ENCODE data around the gene TNFSF12. TPM values are rescaled to one million over a fixed set of nuclear protein-coding genes. Genes with fewer than 3 reads are reported as not detected.

Gene TNFSF12
- total RNA-seq, 2 donors from 2014 or later: 41.7 to 49.2 TPM

DNA sequence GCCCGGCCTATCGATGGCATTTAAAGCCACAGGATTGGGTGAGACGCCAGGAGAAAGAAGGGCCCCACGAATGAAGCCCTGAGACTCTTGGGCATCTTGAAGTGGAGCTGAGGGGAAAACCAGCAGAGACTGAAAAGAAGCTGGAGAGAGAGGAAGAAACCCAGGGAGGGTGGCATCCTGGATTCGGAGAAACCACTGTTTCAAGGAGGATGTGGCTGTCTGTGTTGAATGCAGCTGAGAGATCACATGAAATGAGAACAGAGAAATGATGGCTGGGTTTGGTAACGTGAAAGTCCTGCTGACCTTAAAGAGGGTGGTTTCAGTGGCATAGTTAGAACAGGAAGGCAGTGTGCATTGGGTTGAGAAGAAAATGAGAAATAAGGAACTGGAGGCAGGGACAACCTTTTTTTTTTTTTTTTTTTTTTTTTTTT lies 3.8 kb downstream of the TNFSF12 start:
- Mint-ChIP-seq H3K4me1 (peaks cover 64% of the 10 kb centered on the region), H3K36me3 (ENCODE audit: low read depth) (peaks cover 7% of the 10 kb centered on the region), H3K4me3 (peak overlapping the region; percentile 93), H3K27me3 (no peaks in the 10 kb centered on the region), H3K27ac (peak overlapping the region; percentile 94)
- ATAC-seq (peak; percentile 73), DNase-seq (peak in 1 of 3 donors; percentile 27)
- no peaks in the 10 kb centered on the region for H3K9me3 ChIP-seq (ENCODE audit: control insufficient read depth, low read length, poor library complexity, severe bottlenecking)

DNA sequence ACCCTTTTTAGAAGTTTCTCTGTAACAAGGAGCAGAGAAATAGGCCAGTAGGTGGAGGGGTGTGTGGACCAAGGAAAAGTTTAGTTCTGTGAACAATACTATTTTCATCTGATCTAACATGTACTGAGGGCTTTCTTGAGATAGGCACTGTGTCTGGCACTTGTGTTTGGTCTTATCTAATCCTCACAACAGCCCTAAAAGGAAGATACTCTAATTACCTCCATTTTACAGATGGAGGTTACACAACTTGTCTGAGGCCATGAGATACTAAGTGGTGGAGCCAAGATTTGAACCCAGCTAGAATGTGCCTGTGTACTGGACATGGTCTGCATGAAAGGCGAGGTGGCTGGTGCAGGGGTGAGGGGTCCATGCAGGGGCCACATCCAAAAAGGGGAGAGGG lies 4.5 kb downstream of the TNFSF12 start:
- H3K9me3 ChIP-seq (ENCODE audit: control insufficient read depth, low read length, poor library complexity, severe bottlenecking): no peaks in the 10 kb centered on the region
- ATAC-seq (no peak), DNase-seq (no peak)
- Mint-ChIP-seq H3K27me3 (no peaks in the 10 kb centered on the region), H3K27ac (peak overlapping the region; percentile 94), H3K4me1 (peaks cover 60% of the 10 kb centered on the region), H3K36me3 (ENCODE audit: low read depth) (peaks cover 7% of the 10 kb centered on the region), H3K4me3 (peak overlapping the region; percentile 93)

- H3K9me3 ChIP-seq (ENCODE audit: control insufficient read depth, low read length, poor library complexity, severe bottlenecking): no peaks in the 10 kb centered on the region
- Mint-ChIP-seq H3K27ac (peak overlapping the region; percentile 94), H3K4me1 (peaks cover 54% of the 10 kb centered on the region), H3K36me3 (ENCODE audit: low read depth) (peaks cover 5% of the 10 kb centered on the region), H3K4me3 (peak overlapping the region; percentile 12), H3K27me3 (no peaks in the 10 kb centered on the region)
- ATAC-seq (no peak), DNase-seq (no peak)
Measured at GRCh38 chr17:7555320-7555948, 6.6 kb downstream of the TNFSF12 start.

DNA sequence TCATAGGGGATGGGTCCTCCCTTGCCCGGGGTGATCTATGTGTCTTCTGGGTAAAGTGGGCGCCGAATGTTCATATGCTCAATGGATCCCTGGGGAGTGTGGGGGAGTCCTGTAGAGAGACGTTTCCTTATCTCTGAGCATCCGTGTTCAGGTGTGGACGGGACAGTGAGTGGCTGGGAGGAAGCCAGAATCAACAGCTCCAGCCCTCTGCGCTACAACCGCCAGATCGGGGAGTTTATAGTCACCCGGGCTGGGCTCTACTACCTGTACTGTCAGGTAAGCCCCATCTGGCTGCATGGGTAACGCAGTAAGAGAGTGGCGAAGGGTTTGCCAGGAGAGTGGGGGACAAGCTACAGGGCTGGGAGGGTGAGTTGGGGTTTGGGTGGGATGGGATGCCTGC lies 7.8 kb downstream of the TNFSF12 start:
- no peaks in the 10 kb centered on the region for H3K9me3 ChIP-seq (ENCODE audit: control insufficient read depth, low read length, poor library complexity, severe bottlenecking)
- H3K4me1 Mint-ChIP-seq: peaks cover 55% of the 10 kb centered on the region
- H3K36me3 Mint-ChIP-seq (ENCODE audit: low read depth): peaks cover 2% of the 10 kb centered on the region
- no peak overlapping the region for H3K4me3 Mint-ChIP-seq
- ATAC-seq (no peak), DNase-seq (no peak)
- H3K27ac Mint-ChIP-seq: no peak overlapping the region
- no peaks in the 10 kb centered on the region for H3K27me3 Mint-ChIP-seq

DNA sequence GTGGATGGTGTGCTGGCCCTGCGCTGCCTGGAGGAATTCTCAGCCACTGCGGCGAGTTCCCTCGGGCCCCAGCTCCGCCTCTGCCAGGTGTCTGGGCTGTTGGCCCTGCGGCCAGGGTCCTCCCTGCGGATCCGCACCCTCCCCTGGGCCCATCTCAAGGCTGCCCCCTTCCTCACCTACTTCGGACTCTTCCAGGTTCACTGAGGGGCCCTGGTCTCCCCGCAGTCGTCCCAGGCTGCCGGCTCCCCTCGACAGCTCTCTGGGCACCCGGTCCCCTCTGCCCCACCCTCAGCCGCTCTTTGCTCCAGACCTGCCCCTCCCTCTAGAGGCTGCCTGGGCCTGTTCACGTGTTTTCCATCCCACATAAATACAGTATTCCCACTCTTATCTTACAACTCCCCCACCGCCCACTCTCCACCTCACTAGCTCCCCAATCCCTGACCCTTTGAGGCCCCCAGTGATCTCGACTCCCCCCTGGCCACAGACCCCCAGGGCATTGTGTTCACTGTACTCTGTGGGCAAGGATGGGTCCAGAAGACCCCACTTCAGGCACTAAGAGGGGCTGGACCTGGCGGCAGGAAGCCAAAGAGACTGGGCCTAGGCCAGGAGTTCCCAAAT lies 8.4 kb downstream of the TNFSF12 start:
- peaks cover 2% of the 10 kb centered on the region for H3K36me3 Mint-ChIP-seq (ENCODE audit: low read depth)
- H3K4me1 Mint-ChIP-seq: peaks cover 52% of the 10 kb centered on the region
- no peaks in the 10 kb centered on the region for H3K27me3 Mint-ChIP-seq
- H3K27ac Mint-ChIP-seq: no peak overlapping the region
- DNase-seq (no peak), ATAC-seq (no peak)
- H3K9me3 ChIP-seq (ENCODE audit: control insufficient read depth, low read length, poor library complexity, severe bottlenecking): no peaks in the 10 kb centered on the region
- H3K4me3 Mint-ChIP-seq: no peak overlapping the region

- ATAC-seq: no peak
- Mint-ChIP-seq H3K4me3 (peak overlapping the region; percentile 53), H3K27ac (peak overlapping the region; percentile 47), H3K36me3 (ENCODE audit: low read depth) (no peaks in the 10 kb centered on the region), H3K27me3 (no peaks in the 10 kb centered on the region), H3K4me1 (peaks cover 52% of the 10 kb centered on the region)
- H3K9me3 ChIP-seq (ENCODE audit: control insufficient read depth, low read length, poor library complexity, severe bottlenecking): no peaks in the 10 kb centered on the region
- no peak for DNase-seq
Measured at GRCh38 chr17:7557775-7558543, 9.1 kb downstream of the TNFSF12 start.

GRCh38 chr17:7558544-7559319 lies 9.9 kb downstream of the TNFSF12 start, which contains the start of gene TNFSF13:
Gene TNFSF13, plus strand, starts transcription at chr17:7558750. Its CDS starts 290 bp downstream, at chr17:7559040.
- DNase-seq: no peak
- Mint-ChIP-seq H3K36me3 (ENCODE audit: low read depth) (no peaks in the 10 kb centered on the region), H3K4me1 (peaks cover 45% of the 10 kb centered on the region), H3K27ac (peak within 1 kb of the TSS; percentile 47), H3K27me3 (no peaks in the 10 kb centered on the region), H3K4me3 (peak within 1 kb of the TSS; percentile 53)
- no peaks in the 10 kb centered on the region for H3K9me3 ChIP-seq (ENCODE audit: control insufficient read depth, low read length, poor library complexity, severe bottlenecking)
- ATAC-seq: no peak

- Mint-ChIP-seq H3K4me1 (peaks cover 44% of the 10 kb centered on the region), H3K27ac (peak overlapping the region; percentile 95), H3K36me3 (ENCODE audit: low read depth) (no peaks in the 10 kb centered on the region), H3K4me3 (peak overlapping the region; percentile 19), H3K27me3 (no peaks in the 10 kb centered on the region)
- DNase-seq: no peak
- no peaks in the 10 kb centered on the region for H3K9me3 ChIP-seq (ENCODE audit: control insufficient read depth, low read length, poor library complexity, severe bottlenecking)
- no peak for ATAC-seq
Measured at GRCh38 chr17:7559320-7560171, 10.7 kb downstream of the TNFSF12 start.

- H3K27ac Mint-ChIP-seq: peak overlapping the region; percentile 95
Measured at GRCh38 chr17:7560172-7561027, 11.5 kb downstream of the TNFSF12 start.

DNA sequence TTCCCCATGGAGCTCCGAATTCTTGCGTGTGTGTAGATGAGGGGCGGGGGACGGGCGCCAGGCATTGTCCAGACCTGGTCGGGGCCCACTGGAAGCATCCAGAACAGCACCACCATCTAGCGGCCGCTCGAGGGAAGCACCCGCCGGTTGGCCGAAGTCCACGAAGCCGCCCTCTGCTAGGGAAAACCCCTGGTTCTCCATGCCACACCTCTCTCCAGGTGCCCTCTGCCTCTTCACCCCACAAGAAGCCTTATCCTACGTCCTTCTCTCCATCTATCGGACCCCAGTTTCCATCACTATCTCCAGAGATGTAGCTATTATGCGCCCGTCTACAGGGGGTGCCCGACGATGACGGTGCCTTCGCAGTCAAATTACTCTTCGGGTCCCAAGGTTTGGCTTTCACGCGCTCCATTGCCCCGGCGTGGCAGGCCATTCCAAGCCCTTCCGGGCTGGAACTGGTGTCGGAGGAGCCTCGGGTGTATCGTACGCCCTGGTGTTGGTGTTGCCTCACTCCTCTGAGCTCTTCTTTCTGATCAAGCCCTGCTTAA lies 12.2 kb downstream of the TNFSF12 start:
- Mint-ChIP-seq H3K27ac (peak overlapping the region; percentile 95), H3K4me1 (peaks cover 35% of the 10 kb centered on the region), H3K36me3 (ENCODE audit: low read depth) (no peaks in the 10 kb centered on the region), H3K4me3 (peak overlapping the region; percentile 97), H3K27me3 (no peaks in the 10 kb centered on the region)
- DNase-seq: peak; percentile 65 to 72 (median 67)
- H3K9me3 ChIP-seq (ENCODE audit: control insufficient read depth, low read length, poor library complexity, severe bottlenecking): no peaks in the 10 kb centered on the region
- peak; percentile 70 for ATAC-seq

More at GRCh38 chr17:7560172-7561027, 11.5 kb downstream of the TNFSF12 start:
- peak; percentile 36 for ATAC-seq
- peak in 1 of 3 donors; percentile 48 for DNase-seq
- peak overlapping the region; percentile 97 for H3K4me3 Mint-ChIP-seq
- H3K27me3 Mint-ChIP-seq: no peaks in the 10 kb centered on the region
- peaks cover 38% of the 10 kb centered on the region for H3K4me1 Mint-ChIP-seq
- no peaks in the 10 kb centered on the region for H3K9me3 ChIP-seq (ENCODE audit: control insufficient read depth, low read length, poor library complexity, severe bottlenecking)
- H3K36me3 Mint-ChIP-seq (ENCODE audit: low read depth): no peaks in the 10 kb centered on the region

DNA sequence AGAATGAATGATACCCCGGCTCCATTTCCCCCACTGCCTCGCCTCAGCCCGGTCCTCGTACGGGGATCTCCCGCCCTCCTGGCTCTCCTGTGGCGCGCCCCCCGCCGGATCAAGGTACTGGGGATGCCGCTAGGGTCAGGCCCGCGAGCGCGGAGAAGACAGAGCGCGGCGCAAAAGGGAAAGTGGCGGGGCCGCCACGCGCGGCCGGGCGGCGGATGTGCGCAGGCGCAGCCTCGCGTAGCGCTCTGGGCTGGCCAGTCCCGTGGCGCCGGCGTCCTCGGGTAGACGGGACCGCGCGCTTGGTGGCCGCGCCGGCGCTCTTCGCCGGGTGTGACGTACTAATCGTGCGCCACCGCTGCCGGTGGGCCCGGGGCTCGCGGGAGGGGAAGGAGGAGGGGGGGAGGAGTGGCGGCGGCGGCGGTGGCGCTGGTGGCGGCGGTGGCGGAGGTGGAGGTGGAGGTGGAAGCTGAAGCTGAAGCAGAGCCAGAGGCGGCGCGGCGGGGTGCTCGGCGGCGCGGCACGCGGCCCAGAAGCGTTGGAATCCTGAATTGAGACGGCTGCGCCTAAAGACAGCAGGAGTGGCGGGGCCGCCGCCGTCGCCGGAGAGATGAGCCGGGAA lies 12.8 kb downstream of the TNFSF12 start, which contains the start of gene SENP3:
Gene SENP3, plus strand, starts transcription at position 331 of the 619 bp plus-strand sequence. CDS start 1,158 bp downstream, outside the sequence.
- no peaks in the 10 kb centered on the region for H3K36me3 Mint-ChIP-seq (ENCODE audit: low read depth)
- peak; percentile 88 for ATAC-seq
- peaks cover 32% of the 10 kb centered on the region for H3K4me1 Mint-ChIP-seq
- H3K27ac Mint-ChIP-seq: peak within 1 kb of the TSS; percentile 95
- no peaks in the 10 kb centered on the region for H3K27me3 Mint-ChIP-seq
- DNase-seq: peak; percentile 86 to 95 (median 93)
- H3K4me3 Mint-ChIP-seq: peak within 1 kb of the TSS; percentile 97
- no peaks in the 10 kb centered on the region for H3K9me3 ChIP-seq (ENCODE audit: control insufficient read depth, low read length, poor library complexity, severe bottlenecking)

Data from T-helper 17 cell (primary cell).